Fibroblast of peridontal ligament (primary cell): Measurements from ENCODE around the gene IL25.
"Not testable (repeated sequence)": the region's sequence is repeated elsewhere in the genome, so short reads cannot be mapped to it uniquely, and the experiment has no call there.

Experiments
- DNase-seq: peaks from one replicate; pipeline ENCODE4 v3.0.0-alpha.2; 2010; ENCODE audit errors: extremely low read depth

Gene IL25

GRCh38 chr14:23388996-23389395 is 16.4 kb downstream of the IL25 start:
- DNase-seq: no peak

- DNase-seq: no peak
Measured at GRCh38 chr14:23389396-23389795, 16.8 kb downstream of the IL25 start.

- DNase-seq: not testable (repeated sequence)
Measured at GRCh38 chr14:23389871-23390270, 17.3 kb downstream of the IL25 start.

DNA sequence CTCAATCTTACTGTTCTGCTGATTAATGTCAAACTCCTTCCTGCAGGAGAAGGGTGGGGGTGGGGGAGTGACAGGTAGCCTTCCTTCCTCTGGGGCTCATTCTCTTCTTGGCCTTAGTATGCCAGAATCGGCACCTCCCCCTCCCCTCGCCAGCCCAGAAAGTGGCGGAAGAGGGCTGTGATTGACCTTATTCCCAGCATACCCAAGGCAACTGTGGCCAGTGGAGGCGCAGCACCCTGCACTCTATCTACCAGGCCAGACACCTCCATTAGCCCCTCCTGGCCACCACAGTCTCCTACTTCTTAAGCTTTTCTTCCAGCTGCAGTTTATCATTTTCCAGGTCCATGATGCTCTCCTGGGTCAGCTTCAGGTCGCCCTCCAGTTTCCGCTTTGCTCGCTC is 20.0 kb downstream of the IL25 start:
- DNase-seq: no peak

DNA sequence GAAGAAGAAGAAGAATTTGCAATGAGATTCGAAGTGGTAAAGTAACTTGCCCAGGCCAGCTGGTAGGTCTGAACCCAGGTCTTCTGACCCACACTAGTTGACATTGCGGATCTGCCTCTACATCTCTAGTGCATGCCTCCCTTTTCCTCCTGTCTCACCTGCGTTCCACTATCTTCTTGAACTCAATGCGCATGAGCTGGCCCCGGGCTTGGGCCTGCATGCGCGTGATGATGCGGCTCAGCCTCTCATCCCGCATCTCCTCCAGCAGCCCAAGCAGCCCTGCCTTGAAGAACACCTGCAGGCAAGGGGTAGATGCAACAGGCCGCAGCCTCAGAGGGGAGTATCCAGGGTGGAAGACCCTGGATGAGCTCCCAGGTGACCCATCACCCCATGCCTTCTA is 23.5 kb downstream of the IL25 start:
- DNase-seq: no peak

DNA sequence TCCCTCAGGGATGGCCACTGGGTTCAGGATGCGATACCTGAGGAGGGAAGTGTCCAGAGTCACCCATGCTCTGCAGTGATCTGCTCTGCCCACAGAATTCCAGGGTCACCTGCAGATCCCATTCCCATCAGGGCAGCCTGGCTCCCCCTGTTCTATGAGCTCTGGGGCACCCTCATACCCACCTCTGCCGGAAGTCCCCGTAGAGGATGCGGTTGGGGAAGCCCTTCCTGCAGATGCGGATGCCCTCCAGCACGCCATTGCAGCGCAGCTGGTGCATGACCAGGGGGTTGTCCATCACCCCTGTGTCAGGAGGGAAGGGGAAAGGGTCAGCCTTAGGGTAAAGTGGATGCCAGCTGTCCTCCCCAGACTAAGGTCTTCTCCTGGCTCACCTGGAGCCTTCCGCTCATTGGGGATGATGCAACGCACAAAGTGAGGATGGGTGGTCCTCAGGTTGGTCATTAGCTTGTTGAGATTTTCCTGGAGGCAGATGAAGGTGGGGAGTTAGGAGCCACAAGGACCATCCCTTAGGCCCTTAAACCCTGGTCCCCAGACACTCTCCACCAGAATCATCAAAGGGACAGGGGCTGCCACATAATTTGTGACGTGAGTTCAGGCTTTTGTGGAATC is 24.3 kb downstream of the IL25 start:
- DNase-seq: no peak

GRCh38 chr14:23398348-23398747 is 25.7 kb downstream of the IL25 start:
- DNase-seq: no peak

DNA sequence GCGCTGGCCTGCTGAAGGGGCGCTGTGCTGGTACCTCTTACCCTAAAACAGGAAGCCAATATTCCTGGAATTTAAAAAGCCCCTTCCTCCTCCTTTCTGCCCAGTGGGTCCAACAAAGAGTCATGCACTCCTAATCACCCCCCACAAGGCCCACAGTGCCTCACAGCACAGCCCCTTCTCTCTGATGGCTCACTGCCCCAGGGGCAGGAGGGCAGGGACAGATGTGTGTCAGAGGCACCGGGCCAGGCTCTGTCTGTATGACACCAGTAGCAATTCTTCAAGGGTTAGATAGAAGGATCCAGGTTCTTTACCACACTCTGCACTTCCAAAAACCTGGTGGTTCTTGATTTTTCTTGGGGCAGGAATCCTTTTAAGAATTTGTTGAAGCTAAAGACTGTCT is 26.5 kb downstream of the IL25 start:
- DNase-seq: no peak

DNA sequence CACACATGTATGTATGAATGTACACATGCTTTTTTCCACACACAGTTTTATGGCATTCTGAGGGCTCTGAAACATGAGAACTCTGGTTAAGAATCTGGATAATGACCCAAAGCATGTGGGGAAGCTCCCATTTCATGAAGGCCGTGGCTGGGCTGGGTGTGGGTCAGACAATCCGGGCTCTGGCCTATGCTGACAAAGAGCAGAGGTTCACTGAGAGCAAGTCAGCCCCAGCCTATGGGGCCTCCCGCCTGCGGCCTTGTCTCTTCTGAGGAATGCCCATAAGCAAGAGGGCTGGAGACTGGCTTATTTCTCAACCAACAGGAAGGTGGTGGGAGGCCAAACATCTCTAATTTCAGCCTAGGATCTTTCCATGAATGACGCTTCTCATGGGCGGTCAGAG is 27.0 kb downstream of the IL25 start:
- DNase-seq: no peak

DNA sequence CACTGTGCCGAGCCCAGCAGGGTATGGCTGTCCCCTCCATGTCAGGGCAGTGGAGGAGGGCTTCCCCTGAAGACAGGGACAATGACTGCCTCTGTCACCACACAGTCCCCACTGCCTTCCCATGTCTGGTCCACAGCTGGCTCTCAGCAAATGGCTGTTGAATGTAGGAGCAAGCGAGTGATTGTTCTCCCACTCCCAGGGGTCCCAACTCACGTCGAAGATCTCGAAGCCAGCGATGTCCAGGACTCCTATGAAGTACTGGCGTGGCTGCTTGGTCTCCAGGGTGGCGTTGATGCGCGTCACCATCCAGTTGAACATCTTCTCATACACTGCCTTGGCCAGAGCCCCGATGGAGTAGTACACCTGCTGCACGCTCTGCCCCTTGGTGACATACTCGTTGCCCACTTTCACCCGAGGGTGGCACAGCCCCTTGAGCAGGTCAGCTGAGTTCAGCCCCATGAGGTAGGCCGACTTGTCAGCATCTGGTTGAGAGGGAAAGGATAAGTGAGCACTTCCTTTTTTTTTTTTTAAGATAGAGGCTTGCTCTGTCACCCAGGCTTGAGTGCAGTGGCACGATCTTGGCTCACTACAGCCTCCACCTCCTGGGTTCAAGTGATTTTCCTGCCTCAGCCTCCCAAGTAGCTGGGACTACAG is 28.0 kb downstream of the IL25 start:
- not testable (repeated sequence) for DNase-seq

- DNase-seq: no peak
Measured at GRCh38 chr14:23401291-23401690, 28.7 kb downstream of the IL25 start.

DNA sequence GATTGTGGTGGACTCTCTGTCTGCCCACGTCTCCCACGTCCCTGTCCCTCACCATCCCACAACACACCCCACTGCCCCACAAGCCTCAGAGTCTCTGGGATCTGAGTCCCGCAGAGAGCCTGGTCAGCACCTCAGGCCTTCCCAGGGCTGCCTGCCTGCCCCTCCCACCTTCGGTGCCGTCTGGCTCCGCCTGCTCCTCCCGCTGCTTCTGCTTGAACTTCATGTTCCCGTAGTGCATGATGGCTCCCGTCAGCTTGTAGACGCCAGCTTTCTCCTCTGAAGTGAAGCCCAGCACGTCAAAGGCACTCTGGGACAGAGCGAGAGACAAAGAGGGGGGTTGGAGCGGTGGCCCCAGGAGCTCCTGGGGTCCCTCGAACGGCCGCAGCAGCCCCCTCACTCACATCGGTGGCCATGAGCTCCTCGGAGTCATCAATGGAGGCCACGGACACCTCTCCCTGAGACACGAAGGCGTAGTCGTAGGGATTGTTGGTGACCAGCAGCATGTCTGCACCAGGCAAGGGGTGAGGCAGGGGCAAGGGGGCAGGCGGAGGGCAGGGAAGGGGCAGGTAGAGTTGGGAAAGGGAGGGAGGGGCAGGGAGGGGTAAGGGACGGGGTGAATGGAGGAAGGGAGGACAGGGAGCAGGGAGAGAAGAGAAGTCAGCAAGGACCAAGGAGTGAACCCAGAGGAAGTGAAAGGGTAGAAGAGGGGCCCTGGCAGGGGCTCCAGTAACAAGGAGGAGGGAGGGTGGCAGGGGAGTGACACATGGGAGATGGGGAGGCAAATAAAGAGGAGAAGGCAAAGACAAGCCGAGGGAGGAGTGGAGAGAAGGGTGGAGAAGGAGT is 29.9 kb downstream of the IL25 start:
- DNase-seq: no peak

- no peak for DNase-seq
Measured at GRCh38 chr14:23403139-23403438, 30.5 kb downstream of the IL25 start.

- no peak for DNase-seq
Measured at GRCh38 chr14:23403908-23404307, 31.3 kb downstream of the IL25 start.

GRCh38 chr14:23404331-23404900 is 31.8 kb downstream of the IL25 start:
- no peak for DNase-seq

DNA sequence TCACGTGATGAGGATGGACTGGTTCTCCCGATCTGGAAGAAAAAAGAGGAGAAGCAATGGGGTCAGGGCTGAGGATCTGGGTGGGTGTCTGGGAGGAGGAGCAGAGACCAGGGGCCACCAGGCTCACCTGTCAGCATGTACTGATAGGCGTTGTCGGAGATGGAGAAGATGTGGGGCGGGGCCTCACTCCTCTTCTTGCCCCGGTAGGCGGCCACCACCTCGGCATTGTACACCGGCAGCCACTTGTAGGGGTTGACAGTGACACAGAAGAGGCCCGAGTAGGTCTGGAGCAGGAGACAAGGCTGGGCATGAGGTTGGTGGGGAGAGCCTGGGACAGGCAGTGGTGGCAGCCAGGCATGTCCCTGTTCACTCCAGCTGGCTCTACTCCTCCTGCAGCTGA is 32.5 kb downstream of the IL25 start:
- no peak for DNase-seq

DNA sequence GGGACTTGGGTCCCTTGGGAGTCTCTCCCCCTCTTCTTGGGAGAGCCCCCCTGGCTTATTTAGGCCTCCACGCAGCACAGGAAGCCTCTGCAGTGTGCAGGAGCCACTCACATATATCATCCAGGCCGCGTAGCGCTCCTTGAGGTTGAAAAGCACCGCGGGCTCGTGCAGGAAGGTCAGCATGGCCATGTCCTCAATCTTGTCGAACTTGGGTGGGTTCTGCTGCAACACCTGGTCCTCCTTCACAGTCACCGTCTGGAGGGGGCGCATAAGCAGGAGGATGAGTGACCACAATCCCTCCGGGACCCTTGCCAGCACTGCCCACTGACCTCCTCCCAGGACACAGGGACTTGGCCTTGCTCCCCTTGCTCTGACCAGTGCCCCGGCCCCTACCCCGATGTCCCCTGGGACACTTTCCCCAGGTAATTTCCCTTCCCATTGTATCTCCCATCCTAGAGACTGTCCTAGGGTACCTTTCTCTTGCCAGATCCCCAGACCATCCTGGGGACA is 33.0 kb downstream of the IL25 start:
- DNase-seq: no peak

DNA sequence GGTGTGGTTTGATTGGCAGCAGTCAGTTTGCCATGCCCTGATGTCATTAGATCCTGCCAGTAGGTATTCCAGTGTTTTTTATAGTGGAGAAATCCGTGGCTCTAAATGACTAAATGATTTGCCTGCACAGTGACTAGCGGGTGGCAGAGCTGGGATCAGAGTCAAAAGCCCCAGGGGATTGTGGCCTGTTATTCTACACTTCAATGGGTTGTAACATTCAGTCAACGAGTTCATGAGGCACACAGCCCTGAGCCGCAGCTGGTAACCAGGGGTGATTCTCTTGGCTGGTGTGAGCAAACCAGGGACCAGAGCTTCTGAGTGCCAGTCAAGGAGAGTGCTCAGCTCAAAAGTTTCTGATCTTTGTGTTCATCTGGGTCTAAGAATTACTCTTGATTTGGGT is 33.6 kb downstream of the IL25 start:
- no peak for DNase-seq

GRCh38 chr14:23406725-23407355 is 34.2 kb downstream of the IL25 start:
- DNase-seq: no peak

- no peak for DNase-seq
Measured at GRCh38 chr14:23407516-23408306, 35.1 kb downstream of the IL25 start, which contains the start of gene MYH6. TSS of gene MYH6 (minus strand) at chr14:23408273. CDS start at chr14:23407223, 1,050 bp downstream.

DNA sequence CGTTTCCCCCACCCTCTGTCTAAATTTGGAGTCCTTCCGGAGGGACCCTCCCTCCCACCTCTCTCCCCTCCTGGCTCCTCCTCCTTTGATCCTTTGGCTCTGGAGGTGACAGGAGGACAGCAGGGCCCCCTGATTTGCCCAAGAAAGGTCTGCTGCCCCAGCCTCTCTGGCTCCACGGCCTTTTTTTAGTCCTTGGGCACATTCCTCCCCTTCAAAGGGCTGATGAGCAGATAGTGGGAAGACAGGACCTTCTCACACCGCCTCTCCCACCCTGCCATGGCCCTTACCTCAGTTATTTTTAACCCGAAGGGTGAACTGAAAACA is 35.7 kb downstream of the IL25 start:
- no peak for DNase-seq
